ENCODE measurements around the gene NUDT9.

DNA sequence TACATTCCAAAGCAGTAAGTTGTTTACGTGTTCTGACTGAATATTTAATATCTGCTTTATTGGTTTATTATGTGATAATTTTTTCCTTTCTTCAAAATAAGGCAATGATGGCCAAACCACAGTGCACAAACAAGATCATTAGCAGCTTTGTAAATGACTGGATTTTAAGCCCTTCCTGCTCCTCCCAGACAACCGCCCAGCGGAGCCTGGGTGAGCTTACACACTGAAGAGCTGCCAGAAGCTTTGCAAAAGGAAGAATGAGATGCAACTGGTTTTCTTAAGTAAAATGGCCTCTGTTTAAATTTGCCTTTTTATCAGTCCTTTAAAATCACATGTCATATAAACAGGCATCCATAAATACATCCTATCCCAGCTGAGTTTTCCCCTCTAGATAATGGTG, 54.6 kb downstream of the NUDT9 start:
- TF ChIP-seq, protein P1, sequence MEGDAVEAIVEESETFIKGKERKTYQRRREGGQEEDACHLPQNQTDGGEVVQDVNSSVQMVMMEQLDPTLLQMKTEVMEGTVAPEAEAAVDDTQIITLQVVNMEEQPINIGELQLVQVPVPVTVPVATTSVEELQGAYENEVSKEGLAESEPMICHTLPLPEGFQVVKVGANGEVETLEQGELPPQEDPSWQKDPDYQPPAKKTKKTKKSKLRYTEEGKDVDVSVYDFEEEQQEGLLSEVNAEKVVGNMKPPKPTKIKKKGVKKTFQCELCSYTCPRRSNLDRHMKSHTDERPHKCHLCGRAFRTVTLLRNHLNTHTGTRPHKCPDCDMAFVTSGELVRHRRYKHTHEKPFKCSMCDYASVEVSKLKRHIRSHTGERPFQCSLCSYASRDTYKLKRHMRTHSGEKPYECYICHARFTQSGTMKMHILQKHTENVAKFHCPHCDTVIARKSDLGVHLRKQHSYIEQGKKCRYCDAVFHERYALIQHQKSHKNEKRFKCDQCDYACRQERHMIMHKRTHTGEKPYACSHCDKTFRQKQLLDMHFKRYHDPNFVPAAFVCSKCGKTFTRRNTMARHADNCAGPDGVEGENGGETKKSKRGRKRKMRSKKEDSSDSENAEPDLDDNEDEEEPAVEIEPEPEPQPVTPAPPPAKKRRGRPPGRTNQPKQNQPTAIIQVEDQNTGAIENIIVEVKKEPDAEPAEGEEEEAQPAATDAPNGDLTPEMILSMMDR (IDR thresholded peaks at IDR 0.05; ENCODE audit: insufficient read depth, low read length, poor library complexity, severe bottlenecking) = no peak
- no peak for TF ChIP-seq EZH2phosphoT487 (conservative IDR thresholded peaks at IDR 0.05; ENCODE audit: low read length)
